ENCODE data around the gene AGPS.
A peak's percentile ranks its signal among the peaks of the same experiment; 100 is the strongest.
"Not testable (repeated sequence)": the region's sequence is repeated elsewhere in the genome, so short reads cannot be mapped to it uniquely, and the experiment has no call there.

AGPS gene

GRCh38 chr2:177392373-177393202 is at the start of gene AGPS:
Gene AGPS, plus strand, starts transcription at chr2:177392773. Its CDS starts 17 bp downstream, at chr2:177392790.
- DNase-seq, result peak; percentile 88

- DNase-seq, result no peak
Observed at GRCh38 chr2:177343773-177344172, 48.8 kb upstream of the AGPS start.

GRCh38 chr2:177344316-177344715 is 48.3 kb upstream of the AGPS start:
- no peak for DNase-seq

DNA sequence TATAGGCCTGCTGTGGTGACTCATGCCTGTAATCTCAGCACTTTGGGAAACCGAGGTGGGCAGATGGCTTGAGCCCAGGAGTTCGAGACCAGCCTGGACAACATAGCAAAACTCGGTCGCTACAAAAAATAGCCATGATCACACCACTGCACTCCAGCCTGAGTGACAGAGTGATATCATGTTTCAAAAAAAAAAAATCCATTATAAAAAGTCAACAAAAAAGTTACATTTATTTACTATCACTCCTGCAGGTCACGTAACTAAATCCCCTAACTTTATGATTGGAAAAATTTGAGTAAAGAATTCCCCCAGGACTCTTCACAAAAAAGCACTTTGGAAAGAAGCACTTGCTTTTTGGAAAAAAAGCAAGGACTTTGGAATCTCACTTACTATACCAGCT is 46.4 kb upstream of the AGPS start:
- no peak for DNase-seq

GRCh38 chr2:177347570-177347969 is 45.0 kb upstream of the AGPS start:
- no peak for DNase-seq

DNA sequence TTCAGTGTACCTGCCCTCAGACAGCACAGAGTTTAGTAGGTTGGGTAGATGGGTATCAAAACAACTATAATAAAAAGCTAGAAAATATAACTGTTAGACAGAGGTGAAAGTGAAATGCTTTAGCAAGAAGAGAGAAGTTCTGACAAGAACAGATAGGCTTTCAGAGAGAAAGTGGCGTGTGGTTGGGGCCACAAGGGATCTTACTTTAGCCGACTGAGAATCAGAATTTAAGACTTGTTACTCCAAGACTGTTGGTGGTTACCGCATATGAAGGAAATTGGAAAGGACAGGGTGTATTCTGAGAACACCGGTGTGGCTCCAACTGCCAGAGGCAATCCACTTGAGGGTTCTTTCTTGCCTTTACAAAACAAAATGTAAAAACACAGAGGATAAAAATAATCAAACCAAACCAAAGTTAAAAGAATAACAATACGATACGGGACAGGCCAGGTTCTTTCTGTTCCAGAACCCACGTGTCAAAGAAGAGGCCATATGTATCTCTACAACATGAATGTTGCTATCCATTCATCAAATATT is 44.4 kb upstream of the AGPS start:
- no peak for DNase-seq

GRCh38 chr2:177348733-177349693 is 43.6 kb upstream of the AGPS start:
- no peak for DNase-seq

DNA sequence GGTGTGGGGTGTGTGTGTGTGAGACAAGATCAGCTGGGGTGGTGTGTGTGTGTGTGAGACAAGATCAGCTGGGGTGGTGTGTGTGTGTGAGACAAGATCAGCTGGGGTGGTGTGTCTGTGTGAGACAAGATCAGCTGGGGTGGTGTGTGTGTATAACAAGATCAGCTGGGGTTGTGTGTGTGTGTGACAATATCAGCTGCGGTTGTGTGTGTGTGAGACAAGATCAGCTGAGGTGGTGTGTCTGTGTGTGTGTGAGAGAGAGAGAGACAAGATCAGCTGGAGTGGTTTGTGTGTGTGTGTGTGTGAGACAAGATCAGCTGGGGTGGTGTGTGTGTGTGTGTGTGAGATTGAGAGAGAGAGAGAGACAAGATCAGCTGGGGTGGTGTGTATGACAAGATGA is 41.9 kb upstream of the AGPS start:
- DNase-seq, result not testable (repeated sequence)

DNA sequence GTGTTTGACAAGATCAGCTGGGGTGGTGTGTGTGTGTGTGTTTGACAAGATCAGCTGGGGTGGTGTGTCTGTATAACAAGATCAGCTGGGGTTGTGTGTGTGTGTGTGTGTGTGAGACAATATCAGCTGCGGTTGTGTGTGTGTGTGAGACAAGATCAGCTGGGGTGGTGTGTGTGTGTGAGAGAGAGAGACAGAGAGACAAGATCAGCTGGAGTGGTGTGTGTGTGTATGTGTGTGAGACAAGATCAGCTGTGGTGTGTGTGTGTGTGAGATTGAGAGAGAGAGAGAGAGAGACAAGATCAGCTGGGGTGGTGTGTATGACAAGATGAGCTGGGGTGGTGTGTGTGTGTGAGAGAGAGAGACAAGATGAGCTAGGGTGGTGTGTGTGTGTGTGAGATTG is 41.5 kb upstream of the AGPS start:
- not testable (repeated sequence) for DNase-seq

DNA sequence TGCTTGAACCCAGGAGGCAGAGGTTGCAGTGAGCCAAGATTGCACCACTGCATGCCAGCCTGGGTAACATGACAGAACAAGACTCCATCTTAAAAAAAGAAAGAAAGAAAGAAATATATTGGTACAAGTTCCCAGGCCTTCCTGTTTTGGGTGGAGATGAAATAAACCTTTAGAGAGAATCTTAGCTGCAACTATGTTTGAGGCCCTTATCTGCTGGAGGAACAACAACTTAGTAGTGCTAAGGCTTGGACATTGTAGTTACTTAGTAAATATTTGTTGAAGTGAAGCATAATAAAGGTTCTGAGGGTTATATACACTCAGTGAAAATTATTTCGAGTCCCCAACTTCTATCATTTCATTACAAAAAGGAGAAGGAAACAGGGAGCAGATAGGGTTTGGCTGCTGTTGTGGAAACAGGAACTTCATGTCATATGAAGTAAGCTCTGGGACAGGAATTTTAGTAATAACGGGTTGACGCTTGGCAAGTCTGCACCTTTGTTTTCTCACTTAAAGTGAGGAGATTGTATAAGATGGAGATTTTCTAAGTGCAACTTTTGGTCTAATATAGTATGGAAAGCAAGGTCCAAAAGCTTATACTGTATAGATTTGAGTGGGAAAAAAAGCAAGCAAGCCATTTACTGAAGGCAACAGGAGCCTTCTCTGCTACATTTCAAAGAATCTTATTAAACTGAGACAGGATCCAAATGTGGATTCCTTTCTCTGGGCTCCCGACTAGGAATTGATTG is 40.0 kb upstream of the AGPS start:
- DNase-seq, result no peak

GRCh38 chr2:177353187-177353478 is 39.4 kb upstream of the AGPS start:
- no peak for DNase-seq

DNA sequence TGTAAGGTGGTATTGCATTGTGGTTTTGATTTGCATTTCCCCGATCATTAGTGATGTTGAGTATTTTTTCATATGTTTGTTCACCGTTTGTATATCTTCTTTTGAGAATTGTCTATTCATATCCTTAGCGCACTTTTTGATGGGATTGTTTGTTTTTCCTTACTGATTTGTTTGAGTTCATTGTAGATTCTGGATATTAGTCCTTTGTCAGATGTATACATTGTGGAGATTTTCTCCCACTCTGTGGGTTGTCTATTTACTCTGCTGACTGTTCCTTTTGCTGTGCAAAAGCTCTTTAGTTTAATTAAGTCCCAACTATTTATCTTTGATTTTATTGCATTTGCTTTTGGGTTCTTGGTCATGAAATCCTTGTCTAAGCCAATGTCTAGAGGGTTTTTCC is 38.0 kb upstream of the AGPS start:
- DNase-seq, result not testable (repeated sequence)

DNA sequence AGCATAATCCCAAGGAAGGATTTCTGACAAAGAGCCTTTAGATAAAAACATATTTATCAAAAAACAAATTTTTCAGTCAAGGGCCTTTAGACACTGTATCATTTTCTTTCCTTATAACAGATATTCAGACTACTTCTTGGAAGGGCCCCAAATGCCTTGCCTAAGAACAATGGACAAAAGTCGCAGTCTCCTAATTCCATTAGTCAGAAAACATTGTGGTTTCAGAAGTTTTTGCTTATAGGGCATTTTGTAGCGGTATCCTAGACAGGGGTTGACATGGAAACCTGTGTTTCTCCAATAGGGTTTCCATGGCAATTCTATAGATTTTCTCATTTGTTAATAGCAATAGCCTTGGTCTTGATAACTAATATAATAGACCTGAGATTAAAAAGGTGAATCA is 36.7 kb upstream of the AGPS start:
- no peak for DNase-seq

- DNase-seq, result no peak
Observed at GRCh38 chr2:177359836-177360595, 32.6 kb upstream of the AGPS start.

DNA sequence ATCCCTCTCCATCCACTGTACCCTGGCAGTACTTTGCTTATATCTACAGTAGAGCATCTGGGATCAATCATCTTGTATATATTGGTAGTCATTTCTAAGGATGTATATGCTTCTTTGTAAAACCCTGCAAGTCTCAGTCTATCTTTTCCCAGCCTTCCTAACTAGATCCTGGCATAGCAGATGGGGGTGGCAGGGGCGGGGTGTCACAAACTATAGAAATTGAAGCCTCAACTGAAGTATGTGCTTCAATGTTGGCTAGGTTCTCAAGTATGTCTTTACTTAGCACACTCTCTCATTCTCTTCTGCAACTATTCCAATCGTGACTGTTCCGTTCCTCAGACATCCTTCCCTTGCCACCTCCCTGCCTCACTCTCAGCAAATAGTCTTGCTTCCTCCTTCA is 30.1 kb upstream of the AGPS start:
- no peak for DNase-seq

DNA sequence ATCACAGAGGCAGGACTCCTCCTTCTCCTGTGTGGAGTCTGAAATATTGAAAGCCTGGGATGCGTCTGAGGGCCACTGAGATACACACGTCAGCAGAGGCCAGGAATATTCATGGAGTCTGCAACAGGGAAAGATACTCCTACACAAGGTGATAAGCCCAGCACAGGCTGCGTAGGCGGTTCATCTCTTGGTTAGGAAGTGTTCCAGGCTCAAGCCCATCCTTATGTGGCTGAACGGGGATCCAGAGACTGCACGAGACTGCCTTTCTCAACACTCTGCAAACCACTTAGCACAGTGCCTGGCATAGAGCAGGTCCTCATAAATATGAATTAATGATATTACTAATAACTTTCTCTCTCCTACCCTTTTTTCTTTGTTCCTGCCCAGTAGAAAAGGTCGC is 29.2 kb upstream of the AGPS start:
- no peak for DNase-seq

DNA sequence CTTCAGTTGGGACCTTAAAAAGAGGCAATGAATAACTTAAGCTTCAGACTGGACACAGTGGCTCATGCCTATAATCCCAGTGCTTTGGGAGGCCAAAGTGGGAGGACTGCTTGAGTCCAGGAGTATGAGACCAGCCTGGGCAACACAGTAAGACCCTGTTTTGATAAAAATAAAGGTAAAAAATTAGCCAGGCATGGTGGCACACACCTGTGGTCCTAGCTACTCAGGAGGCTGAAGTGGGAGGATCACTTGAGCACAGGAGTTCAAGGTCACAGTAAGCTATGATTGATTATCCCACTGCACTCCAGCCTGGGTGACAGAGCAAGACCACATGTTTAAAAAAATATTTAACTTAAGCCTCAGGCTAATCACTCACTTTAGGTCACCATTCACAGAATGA is 26.8 kb upstream of the AGPS start:
- DNase-seq, result not testable (repeated sequence)

DNA sequence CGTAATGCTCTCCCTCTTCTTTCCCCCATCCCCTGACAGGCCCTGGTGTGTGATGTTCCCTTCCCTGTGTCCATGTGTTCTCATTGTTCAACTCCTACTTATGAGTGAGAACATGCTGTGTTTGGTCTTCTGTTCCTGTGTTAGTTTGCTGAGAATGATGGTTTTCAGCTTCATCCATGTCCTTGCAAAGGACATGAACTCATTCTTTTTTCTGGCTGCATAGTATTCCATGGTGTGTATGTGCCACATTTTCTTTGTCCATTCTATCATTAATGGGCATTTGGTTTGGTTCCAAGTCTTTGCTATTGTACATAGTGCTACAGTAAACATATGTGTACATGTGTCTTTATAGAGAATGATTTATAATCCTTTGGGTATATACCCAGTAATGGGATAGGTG is 24.6 kb upstream of the AGPS start:
- not testable (repeated sequence) for DNase-seq

GRCh38 chr2:177379354-177379753 is 13.2 kb upstream of the AGPS start:
- no peak for DNase-seq

DNA sequence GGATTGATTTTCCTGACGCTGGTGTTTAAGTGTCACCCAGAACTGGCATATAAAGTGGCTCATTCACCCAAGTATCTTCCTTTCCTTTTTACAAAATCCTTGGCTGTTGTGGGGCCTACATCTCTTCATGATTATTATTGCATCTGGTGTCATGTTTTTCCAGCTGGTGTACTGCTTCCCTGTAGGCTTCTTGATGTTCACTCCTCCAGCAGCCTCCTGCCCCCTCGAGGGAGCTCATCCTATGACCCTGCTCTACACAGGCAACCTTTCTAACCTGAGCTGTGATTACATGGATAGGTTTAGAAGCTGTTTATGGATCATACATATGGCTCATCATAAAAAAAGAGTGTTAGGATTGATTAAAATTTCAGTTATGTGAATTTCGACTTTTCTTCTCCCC is 12.4 kb upstream of the AGPS start:
- DNase-seq, result no peak

- DNase-seq, result no peak
Observed at GRCh38 chr2:177383935-177384334, 8.6 kb upstream of the AGPS start.

- no peak for DNase-seq
Observed at GRCh38 chr2:177385151-177385550, 7.4 kb upstream of the AGPS start.
